H1 (cell line): ENCODE measurements around the gene FRMPD2. TPM values are rescaled to one million over a fixed set of nuclear protein-coding genes. Genes with fewer than 3 reads are reported as not detected.

Source experiments
- CTCF ChIA-PET: fragments of 300-600 bp; sonication (Branson Sonifier 250); formaldehyde crosslinking; loops from one replicate; lab custom pipeline; 2021; ENCODE audit not compliant: partially characterized antibody; lab: Charles Lee
- POLR2A ChIA-PET: fragments of 300-600 bp; sonication (Branson Sonifier 250); formaldehyde crosslinking; loops from one replicate; lab custom pipeline; 2021; ENCODE audit warnings: inconsistent platforms; ENCODE audit not compliant: partially characterized antibody; lab: Charles Lee
- DNase-seq, 2 experiments: peaks; one replicate each; pipeline versions ENCODE4 v3.0.0 to v3.0.0-alpha.2; 2010 to 2022; ENCODE audit warnings: low spot score in 2 of 2, low read depth in 1 of 2, mixed read lengths in 1 of 2
- FAIRE-seq: peaks from 2 replicates; lab custom pipeline; 2011; peaks lifted over from hg19 to GRCh38; lab: Jason Lieb, UNC
- H2AFZ ChIP-seq: 2 replicates; pipeline ENCODE4 v1.8.1; 2012; ENCODE audit warnings: low read length, inconsistent platforms
- H2AK5ac ChIP-seq: 2 replicates; pipeline ENCODE4 v1.6.1; 2013; ENCODE audit warnings: low read depth, low read length
- H2BK120ac ChIP-seq: replicated peaks from 2 replicates; pipeline ENCODE3; 2013; ENCODE audit warnings: low read depth, low read length, inconsistent platforms
- H2BK12ac ChIP-seq: 2 replicates; pipeline ENCODE4 v1.6.1; 2013; ENCODE audit warnings: low read depth, low read length
- H2BK15ac ChIP-seq: 2 replicates; pipeline ENCODE4 v1.6.1; 2013; ENCODE audit warnings: low read length
- H2BK20ac ChIP-seq: 2 replicates; pipeline ENCODE4 v1.6.1; 2013; ENCODE audit warnings: low read length
- H2BK5ac ChIP-seq: 2 replicates; pipeline ENCODE4 v1.6.1; 2013; ENCODE audit warnings: low read depth, low read length
- H3K14ac ChIP-seq: 2 replicates; pipeline ENCODE4 v1.6.1; 2013; ENCODE audit warnings: inconsistent platforms; ENCODE audit not compliant: insufficient read length
- H3K18ac ChIP-seq: 2 replicates; pipeline ENCODE4 v1.6.1; 2013; ENCODE audit warnings: low read length; ENCODE audit errors: extremely low read depth
- H3K23ac ChIP-seq: 2 replicates; pipeline ENCODE4 v1.6.1; 2013; ENCODE audit warnings: inconsistent platforms; ENCODE audit not compliant: insufficient read length
- H3K23me2 ChIP-seq: 2 replicates; pipeline ENCODE4 v1.6.1; 2013; ENCODE audit warnings: low read depth, low read length
- H3K27ac ChIP-seq: 2 replicates; pipeline ENCODE4 v1.6.1; 2011; ENCODE audit warnings: low read depth, low read length, inconsistent platforms
- H3K27me3 ChIP-seq, 4 experiments: replicated peaks in 1 of 4; 1 replicate in 1 of 4; 2 replicates in 3 of 4; pipeline versions ENCODE4 v1.6.1 to v1.8.1; 2011 to 2013; ENCODE audit warnings: low read length in 3 of 4, mild to moderate bottlenecking in 3 of 4, inconsistent platforms in 2 of 4, mixed read lengths in 2 of 4, moderate library complexity in 1 of 4; ENCODE audit not compliant: control insufficient read depth in 3 of 4, insufficient read depth in 3 of 4; ENCODE audit errors: extremely low read depth in 1 of 4
- H3K36me3 ChIP-seq, 4 experiments: 2 replicates each; pipeline versions ENCODE4 v1.6.1 to v1.8.1; 2011 to 2013; ENCODE audit warnings: mild to moderate bottlenecking in 4 of 4, low read length in 3 of 4, moderate library complexity in 2 of 4, control low read depth in 1 of 4, inconsistent platforms in 1 of 4; ENCODE audit not compliant: insufficient read depth in 4 of 4, control insufficient read depth in 2 of 4
- H3K4ac ChIP-seq: replicated peaks from 2 replicates; pipeline ENCODE3; 2013; ENCODE audit warnings: low read length, low read depth, mixed read lengths, inconsistent platforms; ENCODE audit not compliant: insufficient read length
- H3K4me1 ChIP-seq, 4 experiments: replicated peaks in 1 of 4; 1 replicate in 1 of 4; 2 replicates in 3 of 4; pipeline versions ENCODE4 v1.6.1 to v1.8.1; 2011 to 2013; ENCODE audit warnings: low read length in 3 of 4, inconsistent platforms in 2 of 4, mixed read lengths in 1 of 4; ENCODE audit not compliant: insufficient read depth in 4 of 4, control insufficient read depth in 3 of 4
- H3K4me2 ChIP-seq, 2 experiments: 2 replicates each; pipeline versions ENCODE4 v1.6.1 to v1.8.1; 2011 to 2013; ENCODE audit warnings: low read depth in 2 of 2, low read length in 2 of 2, control low read depth in 1 of 2, inconsistent platforms in 1 of 2, mild to moderate bottlenecking in 1 of 2; ENCODE audit not compliant: insufficient read depth in 1 of 2
- H3K4me3 ChIP-seq, 4 experiments: fragments of 200-600, 300-600 bp in 1 of 4; sonication (generic), shearing (Covaris generic), sonication (Bioruptor Twin) in 1 of 4; 2 replicates each; pipeline versions ENCODE4 v1.5.1 to v1.8.1; 2011 to 2016; ENCODE audit warnings: low read length in 4 of 4, low read depth in 3 of 4, control low read depth in 2 of 4, inconsistent platforms in 2 of 4, mild to moderate bottlenecking in 2 of 4, mixed read lengths in 1 of 4, moderate library complexity in 1 of 4; ENCODE audit not compliant: insufficient read depth in 2 of 4; ENCODE audit errors: extremely low read depth in 1 of 4
- H3K56ac ChIP-seq: replicated peaks from 2 replicates; pipeline ENCODE3; 2013; ENCODE audit warnings: low read depth, mild to moderate bottlenecking, mixed read lengths, low read length, inconsistent platforms; ENCODE audit not compliant: insufficient read length
- H3K79me1 ChIP-seq: 2 replicates; pipeline ENCODE4 v1.6.1; 2013; ENCODE audit warnings: low read depth, low read length, control low read depth
- H3K79me2 ChIP-seq, 2 experiments: 2 replicates each; pipeline versions ENCODE4 v1.6.1 to v1.8.1; 2012 to 2013; ENCODE audit warnings: low read length in 2 of 2, mild to moderate bottlenecking in 2 of 2, inconsistent platforms in 1 of 2; ENCODE audit not compliant: insufficient read depth in 2 of 2, control insufficient read depth in 1 of 2
- H3K9ac ChIP-seq, 4 experiments: replicated peaks in 1 of 4; 1 replicate in 1 of 4; 2 replicates in 3 of 4; pipeline versions ENCODE4 v1.6.1 to v1.8.1; 2011 to 2013; ENCODE audit warnings: low read depth in 3 of 4, low read length in 3 of 4, control low read depth in 2 of 4, mild to moderate bottlenecking in 2 of 4, moderate library complexity in 2 of 4, inconsistent platforms in 1 of 4; ENCODE audit errors: extremely low read depth in 1 of 4
- H3K9me3 ChIP-seq, 2 experiments: 2 replicates each; pipeline versions ENCODE4 v1.6.1 to v1.8.1; 2012 to 2013; ENCODE audit warnings: mild to moderate bottlenecking in 2 of 2, moderate library complexity in 2 of 2, control low read depth in 1 of 2, inconsistent platforms in 1 of 2, low read depth in 1 of 2, low read length in 1 of 2, mixed read lengths in 1 of 2; ENCODE audit not compliant: insufficient read depth in 2 of 2
- H4K20me1 ChIP-seq, 2 experiments: replicated peaks in 1 of 2; 2 replicates each; pipeline versions ENCODE3 to v1.8.1; 2011 to 2013; ENCODE audit warnings: inconsistent platforms in 2 of 2, low read length in 2 of 2, mild to moderate bottlenecking in 1 of 2; ENCODE audit not compliant: insufficient read depth in 2 of 2, control insufficient read depth in 1 of 2
- H4K5ac ChIP-seq: 2 replicates; pipeline ENCODE4 v1.6.1; 2013; ENCODE audit warnings: low read length, low read depth, mixed read lengths, inconsistent platforms; ENCODE audit not compliant: insufficient read length
- H4K8ac ChIP-seq: 2 replicates; pipeline ENCODE4 v1.8.0; 2013; ENCODE audit warnings: mild to moderate bottlenecking, moderate library complexity, low read length, inconsistent platforms; ENCODE audit not compliant: insufficient read depth; ENCODE audit errors: extremely low read depth
- H4K91ac ChIP-seq: replicated peaks from 2 replicates; pipeline ENCODE3; 2013; ENCODE audit warnings: low read length, mixed read lengths, inconsistent platforms; ENCODE audit not compliant: insufficient read length
- HDAC6 ChIP-seq: IDR thresholded peaks from one replicate; pipeline ENCODE4 v1.7.1; 2012; ENCODE audit warnings: low read depth, mild to moderate bottlenecking, inconsistent platforms, low read length, moderate library complexity
- KDM5A ChIP-seq: fragments of 200-600 bp; IDR thresholded peaks from 2 replicates; pipeline ENCODE4 v1.7.1; 2012; ENCODE audit warnings: mild to moderate bottlenecking, low read length, inconsistent platforms, mixed read lengths
- NRF1 ChIP-seq: IDR thresholded peaks from 2 replicates; pipeline ENCODE4 v1.6.1; 2011; ENCODE audit warnings: mild to moderate bottlenecking, low read depth, low read length, improper control_type of control experiment
- POLR2AphosphoS5 ChIP-seq: IDR thresholded peaks from 2 replicates; pipeline ENCODE4 v1.6.1; 2011; ENCODE audit warnings: low read depth, low read length
- polyA plus RNA-seq, 7 experiments: library from polyadenylated mRNA; depleted of rRNA in 3 of 7; stranded (reverse) in 5 of 7; unstranded in 2 of 7; fragments of >200 nt in 5 of 7; fragments of 200-250 nt in 2 of 7; gene quantifications; 1 replicate in 5 of 7; 2 replicates in 1 of 7; 4 replicates in 1 of 7; pipeline versions ENCODE4 v1.2.1 to v1.2.3, GENCODE V29; 2011 to 2013; ENCODE audit warnings: missing spikeins in 2 of 7, mixed read lengths in 2 of 7
- total RNA-seq: library from RNA; stranded (reverse); fragmentation: NEBNext Ultra II Directional; extraction: Animal tissue kit (Norgen Biotek cat#: 25700); gene quantifications from 2 replicates; pipeline ENCODE4 v1.2.1, GENCODE V29; 2021

Gene FRMPD2
- total and polyA plus RNA-seq, 2 of the 8 experiments (the other 6 are each of a cell fraction or from before 2014, with no cell fraction given) = 0.07 to 0.47 TPM

GRCh38 chr10:48241332-48241731 is 33.2 kb downstream of the FRMPD2 start:
- ChIA-PET POLR2A (no interaction called here), CTCF (interaction anchor here (1.4 to 4.5 kb wide), 3 partner anchors 18 to 49 kb away, joined by 4 to 17 read pairs (median 4); no protein-coding TSS in a partner anchor)
- Histone ChIP-seq H3K27ac (no peak overlapping the region), H3K4me1 (peaks cover 0 to 2% (median 0%) of the 10 kb centered on the region in 4 experiments; a peak in 2 of 7 replicates), H3K27me3 (no peaks in the 10 kb centered on the region), H3K23ac (no peak overlapping the region), H3K14ac (no peak overlapping the region), H3K4ac (no peak overlapping the region), H3K4me3 (no peak overlapping the region), H2BK20ac (no peak overlapping the region), H2AFZ (no peak overlapping the region), H2BK5ac (no peak overlapping the region), H3K18ac (no peak overlapping the region), H2BK15ac (no peak overlapping the region), H3K36me3 (no peaks in the 10 kb centered on the region), H3K79me1 (no peaks in the 10 kb centered on the region), H3K79me2 (no peaks in the 10 kb centered on the region), H3K9ac (no peak overlapping the region), H4K8ac (no peak overlapping the region), H4K91ac (no peak overlapping the region), H3K56ac (no peak overlapping the region), H3K9me3 (no peaks in the 10 kb centered on the region), H2AK5ac (no peak overlapping the region), H2BK120ac (no peak overlapping the region), H4K20me1 (no peaks in the 10 kb centered on the region), H3K4me2 (no peak overlapping the region), H2BK12ac (no peak overlapping the region), H4K5ac (no peak overlapping the region), H3K23me2 (no peaks in the 10 kb centered on the region)
- no peak for DNase-seq
- TF ChIP-seq POLR2AphosphoS5 = no peak
- TF ChIP-seq HDAC6 = no peak
- TF ChIP-seq KDM5A = no peak
- TF ChIP-seq NRF1 = no peak
- FAIRE-seq = no peak
